Lung (tissue), 12 donors: ENCODE results near the gene ZNF296. TPM values are rescaled to one million over a fixed set of nuclear protein-coding genes. Genes with fewer than 3 reads are reported as not detected.
A peak's percentile ranks its signal among the peaks of the same experiment; 100 is the strongest.

ENCODE experiments used
- ATAC-seq: fragments of 200-7000 bp; cut with Tn5 transposase; one replicate; pipeline ENCODE4 v1.9.1; 2020; ENCODE audit warnings: moderate number of reproducible peaks; ENCODE audit not compliant: insufficient read depth, low FRiP score
- DNase-seq, 3 donors: peaks; one replicate each; pipeline ENCODE4 v3.0.0-alpha.2; 2013 to 2017
- H3K27ac ChIP-seq, 2 donors: one replicate each; pipeline ENCODE4 v1.5.1; 2013; ENCODE audit warnings: mild to moderate bottlenecking in 2 of 2, moderate library complexity in 2 of 2, control low read depth in 1 of 2, inconsistent platforms in 1 of 2, low read depth in 1 of 2, low read length in 1 of 2
- H3K27me3 ChIP-seq, 3 donors: one replicate each; pipeline ENCODE4 v1.5.1; 2013; ENCODE audit warnings: low read length in 2 of 3; ENCODE audit not compliant: control insufficient read depth in 3 of 3, insufficient read depth in 3 of 3
- H3K36me3 ChIP-seq, 4 donors: one replicate each; pipeline ENCODE4 v1.5.1; 2013; ENCODE audit warnings: low read length in 4 of 4, mild to moderate bottlenecking in 1 of 4, moderate library complexity in 1 of 4; ENCODE audit not compliant: control insufficient read depth in 4 of 4, insufficient read depth in 4 of 4
- H3K4me1 ChIP-seq, 5 donors: one replicate each; pipeline ENCODE4 v1.5.1; 2013; ENCODE audit warnings: low read length in 5 of 5, mild to moderate bottlenecking in 2 of 5, moderate library complexity in 1 of 5; ENCODE audit not compliant: control insufficient read depth in 5 of 5, insufficient read depth in 5 of 5
- H3K4me3 ChIP-seq: one replicate; pipeline ENCODE4 v1.5.1; 2013; ENCODE audit warnings: mild to moderate bottlenecking, control low read depth, moderate library complexity
- H3K9ac ChIP-seq, 2 donors: one replicate each; pipeline ENCODE4 v1.5.1; 2013; ENCODE audit warnings: low read length in 2 of 2, control low read depth in 1 of 2; ENCODE audit not compliant: insufficient read depth in 1 of 2
- H3K9me3 ChIP-seq, 4 donors: one replicate each; pipeline ENCODE4 v1.5.1; 2013; ENCODE audit warnings: low read length in 3 of 4, mild to moderate bottlenecking in 1 of 4, moderate library complexity in 1 of 4; ENCODE audit not compliant: control insufficient read depth in 4 of 4, insufficient read depth in 3 of 4
- WGBS, 2 donors: extraction: QIAGEN DNeasy Blood & Tissue Kit; methylation state at CpG; one replicate each; pipeline ENCODE4 v1.1.7; 2013; 5-methylcytosine and 5-hydroxymethylcytosine counted together
- polyA plus RNA-seq, 2 donors: library from polyadenylated mRNA; stranded (reverse); fragments of 200-250 nt; gene quantifications; one replicate each; pipeline ENCODE4 v1.2.1, GENCODE V29; 2013
- total RNA-seq, 2 donors: library from RNA; depleted of rRNA in 1 of 2; stranded (reverse); fragments of >200 nt in 1 of 2; gene quantifications; one replicate each; pipeline ENCODE4 v1.2.1, GENCODE V29; 2014 to 2021
- TF ChIP-seq, protein P1 (sequence below): IDR thresholded peaks from 2 replicates; pipeline ENCODE4 v1.5.1; 2012; ENCODE audit warnings: mild to moderate bottlenecking; ENCODE audit errors: control extremely low read depth, extremely low read depth
- donor health status: control.
- donor health status: control.
- donor health status: Bipolar disorder and iron deficiency.
- donor health status: healthy.
- donor health status: DM: yes; HTN: yes; CAD: no.

Gene ZNF296
- total and polyA plus RNA-seq, 4 donors: 0.43 to 3.9 (median 2.8) TPM

DNA sequence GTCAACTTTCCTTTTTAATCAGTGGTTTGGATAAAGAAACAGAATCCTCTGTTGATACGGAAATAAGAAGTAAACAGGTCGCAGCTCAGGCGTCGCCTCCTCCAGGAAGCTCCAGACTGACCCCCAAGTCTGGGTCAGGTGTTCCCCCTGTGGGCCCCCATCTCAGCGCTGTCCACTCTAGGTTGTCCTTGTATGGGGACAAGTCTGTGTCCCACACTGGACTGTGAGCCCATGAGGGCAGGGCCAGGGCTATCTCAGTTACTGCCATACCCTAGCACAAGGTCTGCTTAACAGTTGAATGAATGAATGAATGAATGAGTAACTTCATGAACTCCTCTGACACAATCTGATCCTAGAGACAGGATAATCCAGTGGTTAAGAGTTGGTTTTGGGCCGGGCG is 29.9 kb downstream of the ZNF296 start:
- no peak for ATAC-seq
- H3K36me3 ChIP-seq: peaks cover 6 to 40% (median 15%) of the 10 kb centered on the region in 4 donors
- H3K9me3 ChIP-seq: no peaks in the 10 kb centered on the region
- TF ChIP-seq, protein P1, sequence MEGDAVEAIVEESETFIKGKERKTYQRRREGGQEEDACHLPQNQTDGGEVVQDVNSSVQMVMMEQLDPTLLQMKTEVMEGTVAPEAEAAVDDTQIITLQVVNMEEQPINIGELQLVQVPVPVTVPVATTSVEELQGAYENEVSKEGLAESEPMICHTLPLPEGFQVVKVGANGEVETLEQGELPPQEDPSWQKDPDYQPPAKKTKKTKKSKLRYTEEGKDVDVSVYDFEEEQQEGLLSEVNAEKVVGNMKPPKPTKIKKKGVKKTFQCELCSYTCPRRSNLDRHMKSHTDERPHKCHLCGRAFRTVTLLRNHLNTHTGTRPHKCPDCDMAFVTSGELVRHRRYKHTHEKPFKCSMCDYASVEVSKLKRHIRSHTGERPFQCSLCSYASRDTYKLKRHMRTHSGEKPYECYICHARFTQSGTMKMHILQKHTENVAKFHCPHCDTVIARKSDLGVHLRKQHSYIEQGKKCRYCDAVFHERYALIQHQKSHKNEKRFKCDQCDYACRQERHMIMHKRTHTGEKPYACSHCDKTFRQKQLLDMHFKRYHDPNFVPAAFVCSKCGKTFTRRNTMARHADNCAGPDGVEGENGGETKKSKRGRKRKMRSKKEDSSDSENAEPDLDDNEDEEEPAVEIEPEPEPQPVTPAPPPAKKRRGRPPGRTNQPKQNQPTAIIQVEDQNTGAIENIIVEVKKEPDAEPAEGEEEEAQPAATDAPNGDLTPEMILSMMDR: no peak
- DNase-seq: no peak
- no peak overlapping the region for H3K9ac ChIP-seq
- H3K27ac ChIP-seq: no peak overlapping the region
- H3K4me1 ChIP-seq: peaks cover 0 to 14% (median 6%) of the 10 kb centered on the region in 5 donors
- H3K4me3 ChIP-seq: no peak overlapping the region
- H3K27me3 ChIP-seq: no peaks in the 10 kb centered on the region
- 84 to 87% methylated on average over 7 of the region's 7 CpGs for WGBS, 2 donors

DNA sequence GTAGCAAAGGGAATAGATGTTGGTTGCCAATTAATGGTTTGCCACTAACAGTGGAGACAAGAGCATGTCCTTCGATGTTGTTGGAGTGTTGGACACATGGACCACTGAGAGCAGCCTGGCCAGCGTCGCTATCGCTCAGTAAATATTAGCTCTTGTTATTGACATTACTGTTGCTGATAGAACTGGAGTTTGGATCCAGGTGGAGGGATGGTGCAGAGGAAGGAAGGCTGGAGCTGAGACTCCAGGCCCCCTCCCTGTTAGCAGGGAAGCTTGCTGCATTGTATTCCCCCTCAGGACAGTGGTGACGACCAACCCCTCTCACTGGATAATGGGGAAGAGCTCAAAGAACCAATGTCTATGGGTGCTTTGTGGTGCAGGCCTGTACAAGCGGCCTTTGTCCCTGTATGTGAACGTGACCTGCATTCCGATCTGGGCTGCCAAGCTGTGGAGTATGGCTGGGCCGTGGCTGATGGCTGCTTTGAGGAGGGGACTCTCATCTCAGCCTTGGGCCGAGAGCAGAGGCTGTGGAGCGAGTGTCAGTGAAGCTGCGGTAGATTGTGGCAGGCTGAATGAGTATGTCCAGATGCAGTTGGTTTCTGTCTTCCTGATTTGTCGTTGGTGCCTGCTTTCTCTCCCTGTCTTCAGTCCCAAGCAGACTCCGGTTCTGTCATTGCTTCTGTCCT is 30.5 kb downstream of the ZNF296 start:
- no peak overlapping the region for H3K4me3 ChIP-seq
- no peaks in the 10 kb centered on the region for H3K9me3 ChIP-seq
- H3K4me1 ChIP-seq: peaks cover 0 to 14% (median 6%) of the 10 kb centered on the region in 5 donors
- H3K9ac ChIP-seq: no peak overlapping the region
- H3K27ac ChIP-seq: peak overlapping the region in 1 of 2 donors; percentile 55
- TF ChIP-seq, protein P1: no peak
- no peaks in the 10 kb centered on the region for H3K27me3 ChIP-seq
- H3K36me3 ChIP-seq: peaks cover 6 to 42% (median 17%) of the 10 kb centered on the region in 4 donors
- DNase-seq (peak in 1 of 3 donors; percentile 16), ATAC-seq (no peak)
- 70 to 92% methylated on average over 14 of the region's 14 CpGs for WGBS, 2 donors

DNA sequence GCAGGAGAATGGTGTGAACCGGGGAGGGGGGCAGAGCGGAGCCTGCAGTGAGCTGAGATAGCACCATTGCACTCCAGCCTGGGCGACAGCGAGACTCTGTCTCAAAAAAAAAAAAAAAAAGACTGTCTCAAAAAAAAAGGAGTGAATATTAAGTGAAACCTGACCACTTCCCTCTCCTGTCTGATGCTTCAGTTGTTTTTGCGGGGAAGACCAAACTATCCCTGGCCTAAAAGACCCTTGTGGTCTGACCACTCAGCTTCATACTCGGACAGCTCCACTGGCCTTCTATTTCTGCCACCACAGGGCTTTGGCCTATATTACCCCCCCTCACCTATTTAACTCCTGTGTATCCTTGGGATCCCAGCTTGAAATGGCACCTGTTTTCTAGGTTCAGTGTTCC is 35.2 kb downstream of the ZNF296 start:
- H3K36me3 ChIP-seq: peaks cover 6 to 44% (median 19%) of the 10 kb centered on the region in 4 donors
- no peaks in the 10 kb centered on the region for H3K27me3 ChIP-seq
- DNase-seq (no peak), ATAC-seq (no peak)
- 62 to 85% methylated on average over 6 of the region's 6 CpGs for WGBS, 2 donors
- no peak overlapping the region for H3K9ac ChIP-seq
- H3K27ac ChIP-seq: no peak overlapping the region
- peaks cover 11 to 19% (median 14%) of the 10 kb centered on the region in 5 donors for H3K4me1 ChIP-seq
- no peaks in the 10 kb centered on the region for H3K9me3 ChIP-seq
- no peak overlapping the region for H3K4me3 ChIP-seq
- TF ChIP-seq, protein P1: no peak
